Peyer's patch (tissue), 4 donors: ENCODE measurements around the gene CACNG8.

ENCODE experiments used
- CTCF ChIP-seq, 6 experiments: fragments of 450-650 bp in 4 of 6; fragments of 200-600 bp in 2 of 6; sonication (generic) in 1 of 6; IDR thresholded peaks; one replicate each; pipeline ENCODE4 v1.5.1; 2017 to 2019; ENCODE audit warnings: antibody characterized with exemption in 6 of 6, mild to moderate bottlenecking in 3 of 6, moderate library complexity in 1 of 6
- POLR2A ChIP-seq, 2 donors: fragments of 450-650 bp; IDR thresholded peaks; one replicate each; pipeline ENCODE4 v1.5.1; 2017; ENCODE audit warnings: antibody characterized with exemption in 2 of 2, mild to moderate bottlenecking in 2 of 2, moderate library complexity in 2 of 2

DNA sequence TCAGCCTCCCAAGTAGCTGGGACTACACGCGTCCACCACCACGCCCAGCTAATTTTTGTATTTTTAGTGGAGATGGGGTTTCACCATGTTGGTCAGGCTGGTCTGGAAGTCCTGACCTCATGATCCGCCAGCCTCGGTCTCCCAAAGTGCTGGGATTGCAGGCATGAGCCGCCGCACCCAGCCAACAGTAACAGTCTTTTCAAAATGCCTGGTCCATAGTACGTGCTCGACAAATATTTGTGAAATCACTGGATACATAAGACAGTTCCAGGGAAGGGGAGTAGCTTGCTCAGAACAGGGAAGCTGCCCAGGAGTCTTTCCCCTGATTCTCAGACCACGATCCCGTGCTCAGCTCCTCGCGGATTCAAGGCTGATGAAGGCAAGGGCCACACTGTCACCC lies 59.2 kb downstream of the CACNG8 start:
- TF ChIP-seq CTCF (IDR thresholded peaks at IDR 0.05), result no peak
- TF ChIP-seq POLR2A (IDR thresholded peaks at IDR 0.05), result no peak
